Ishikawa (cell line): Measurements from ENCODE around the gene IL4R.

ENCODE experiments used
- EGR1 ChIP-seq: IDR thresholded peaks from 2 replicates; pipeline ENCODE4 v1.6.1; 2012
- EP300 ChIP-seq: IDR thresholded peaks from 2 replicates; pipeline ENCODE4 v1.6.1; 2012; ENCODE audit warnings: borderline replicate concordance
- NFIC ChIP-seq: IDR thresholded peaks from 2 replicates; pipeline ENCODE4 v1.6.1; 2012
- RAD21 ChIP-seq: IDR thresholded peaks from 2 replicates; pipeline ENCODE4 v1.6.1; 2012; ENCODE audit warnings: low read depth
- TAF1 ChIP-seq: IDR thresholded peaks from 2 replicates; pipeline ENCODE4 v1.6.1; 2012; ENCODE audit warnings: low read depth, mild to moderate bottlenecking

GRCh38 chr16:27402569-27402963 is 88.8 kb downstream of the IL4R start:
- TF ChIP-seq RAD21 (no peak), NFIC (no peak), EGR1 (no peak), EP300 (no peak), TAF1 (no peak)
